Gastrocnemius medialis (tissue), 4 donors: ENCODE measurements around the gene SLF1.

Experiments used
- POLR2A ChIP-seq, 2 donors: fragments of 450-650 bp; IDR thresholded peaks; one replicate each; pipeline ENCODE4 v1.6.1; 2017; ENCODE audit warnings: antibody characterized with exemption in 2 of 2, mild to moderate bottlenecking in 2 of 2, moderate library complexity in 2 of 2
- TF ChIP-seq, protein P1 (sequence below), 5 experiments: fragments of 450-650 bp in 3 of 5; fragments of 200-600 bp in 2 of 5; sonication (generic) in 2 of 5; IDR thresholded peaks in 4 of 5; conservative IDR thresholded peaks in 1 of 5; 1 replicate in 4 of 5; 2 replicates in 1 of 5; pipeline ENCODE4 v1.5.1; 2016 to 2019; ENCODE audit warnings: antibody characterized with exemption in 5 of 5, mild to moderate bottlenecking in 3 of 5, moderate library complexity in 3 of 5

DNA sequence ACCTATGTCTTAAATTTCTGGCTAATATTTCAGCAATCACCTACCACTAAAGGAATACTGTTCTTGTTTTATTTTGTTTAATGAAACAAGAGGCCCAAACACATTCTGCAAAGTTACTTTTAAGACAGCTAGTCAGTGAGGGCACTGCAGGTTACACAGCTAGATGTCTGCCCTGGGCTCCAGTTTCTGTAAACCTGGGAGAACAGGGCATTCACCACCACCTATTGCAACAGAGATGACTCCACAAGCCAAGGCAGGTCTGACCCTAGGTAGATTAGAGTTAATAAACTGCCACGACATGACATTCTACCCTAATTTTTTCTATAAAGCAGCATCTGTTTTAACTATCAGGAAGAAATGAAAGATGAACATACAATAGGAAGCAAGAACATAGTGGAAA, 90.8 kb downstream of the SLF1 start:
- TF ChIP-seq, protein P1, sequence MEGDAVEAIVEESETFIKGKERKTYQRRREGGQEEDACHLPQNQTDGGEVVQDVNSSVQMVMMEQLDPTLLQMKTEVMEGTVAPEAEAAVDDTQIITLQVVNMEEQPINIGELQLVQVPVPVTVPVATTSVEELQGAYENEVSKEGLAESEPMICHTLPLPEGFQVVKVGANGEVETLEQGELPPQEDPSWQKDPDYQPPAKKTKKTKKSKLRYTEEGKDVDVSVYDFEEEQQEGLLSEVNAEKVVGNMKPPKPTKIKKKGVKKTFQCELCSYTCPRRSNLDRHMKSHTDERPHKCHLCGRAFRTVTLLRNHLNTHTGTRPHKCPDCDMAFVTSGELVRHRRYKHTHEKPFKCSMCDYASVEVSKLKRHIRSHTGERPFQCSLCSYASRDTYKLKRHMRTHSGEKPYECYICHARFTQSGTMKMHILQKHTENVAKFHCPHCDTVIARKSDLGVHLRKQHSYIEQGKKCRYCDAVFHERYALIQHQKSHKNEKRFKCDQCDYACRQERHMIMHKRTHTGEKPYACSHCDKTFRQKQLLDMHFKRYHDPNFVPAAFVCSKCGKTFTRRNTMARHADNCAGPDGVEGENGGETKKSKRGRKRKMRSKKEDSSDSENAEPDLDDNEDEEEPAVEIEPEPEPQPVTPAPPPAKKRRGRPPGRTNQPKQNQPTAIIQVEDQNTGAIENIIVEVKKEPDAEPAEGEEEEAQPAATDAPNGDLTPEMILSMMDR (IDR thresholded peaks at IDR 0.05 in 4 of 5, conservative IDR thresholded peaks at IDR 0.05 in 1 of 5) = no peak
- no peak for TF ChIP-seq POLR2A (IDR thresholded peaks at IDR 0.05)
